Gastroesophageal sphincter (tissue), 3 donors: ENCODE results near the gene TLCD3B.

Experiments used
- CTCF ChIP-seq, 4 experiments: fragments of 200-600 bp in 2 of 4; fragments of 450-650 bp in 2 of 4; sonication (generic) in 1 of 4; IDR thresholded peaks; one replicate each; pipeline ENCODE4 v1.5.1; 2017 to 2019; ENCODE audit warnings: antibody characterized with exemption in 4 of 4, mild to moderate bottlenecking in 2 of 4, moderate library complexity in 2 of 4
- POLR2A ChIP-seq, 2 donors: fragments of 450-650 bp; IDR thresholded peaks; one replicate each; pipeline ENCODE4 v1.6.1; 2017; ENCODE audit warnings: antibody characterized with exemption in 2 of 2, mild to moderate bottlenecking in 2 of 2, moderate library complexity in 1 of 2
- POLR2AphosphoS5 ChIP-seq: sonication (generic); formaldehyde crosslinking; IDR thresholded peaks from one replicate; pipeline ENCODE4 v1.6.1; 2017; ENCODE audit warnings: antibody characterized with exemption

- no peak for TF ChIP-seq CTCF (IDR thresholded peaks at IDR 0.05)
- TF ChIP-seq POLR2A (IDR thresholded peaks at IDR 0.05): no peak
- TF ChIP-seq POLR2AphosphoS5: no peak
Measured at GRCh38 chr16:29989111-29989858, 41.8 kb downstream of the TLCD3B start.
